ENCODE results near the gene MAVS. TPM values are rescaled to one million over a fixed set of nuclear protein-coding genes. Genes with fewer than 3 reads are reported as not detected.
"Not testable (repeated sequence)": the region's sequence is repeated elsewhere in the genome, so short reads cannot be mapped to it uniquely, and the experiment has no call there.

Gene MAVS
- total RNA-seq, 1 experiment from 2014 or later: 10.0 TPM

DNA sequence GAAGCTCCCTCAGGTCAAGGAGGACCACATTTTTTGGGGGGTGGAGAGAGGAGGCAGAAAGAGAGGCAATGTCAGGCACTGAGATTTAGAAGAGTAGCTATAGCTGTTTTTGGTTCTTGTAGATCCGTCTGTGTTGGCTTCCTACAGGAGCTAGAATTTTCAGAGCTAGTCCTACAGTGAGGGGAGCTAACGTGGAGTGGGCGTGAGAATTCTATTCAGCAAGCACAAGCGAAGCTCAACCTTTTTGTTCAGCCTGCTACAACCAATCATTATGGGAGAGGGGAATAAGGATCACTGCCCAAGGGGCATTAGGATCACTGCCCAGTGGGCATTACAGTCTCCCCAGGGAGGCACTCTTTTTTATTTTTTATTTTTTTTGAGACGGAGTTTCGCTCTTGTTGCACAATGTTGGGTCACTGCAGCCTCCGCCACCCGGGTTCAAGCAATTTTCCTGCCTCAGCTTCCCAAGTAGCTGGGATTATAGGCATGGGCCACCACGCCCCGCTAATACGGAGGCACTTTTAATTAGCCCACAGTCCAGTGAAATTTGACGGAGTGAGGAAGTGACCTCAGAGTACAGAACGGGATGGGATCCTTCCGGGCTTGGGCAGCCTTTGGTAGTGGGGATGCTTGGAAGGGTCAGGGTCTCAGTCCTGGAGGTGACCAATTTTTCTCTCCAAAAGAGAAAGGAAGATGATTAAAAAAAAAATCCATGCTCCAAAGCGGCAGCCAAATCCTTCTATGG lies 41.4 kb downstream of the MAVS start:
- no peak for DNase-seq (ENCODE audit: low spot score)

DNA sequence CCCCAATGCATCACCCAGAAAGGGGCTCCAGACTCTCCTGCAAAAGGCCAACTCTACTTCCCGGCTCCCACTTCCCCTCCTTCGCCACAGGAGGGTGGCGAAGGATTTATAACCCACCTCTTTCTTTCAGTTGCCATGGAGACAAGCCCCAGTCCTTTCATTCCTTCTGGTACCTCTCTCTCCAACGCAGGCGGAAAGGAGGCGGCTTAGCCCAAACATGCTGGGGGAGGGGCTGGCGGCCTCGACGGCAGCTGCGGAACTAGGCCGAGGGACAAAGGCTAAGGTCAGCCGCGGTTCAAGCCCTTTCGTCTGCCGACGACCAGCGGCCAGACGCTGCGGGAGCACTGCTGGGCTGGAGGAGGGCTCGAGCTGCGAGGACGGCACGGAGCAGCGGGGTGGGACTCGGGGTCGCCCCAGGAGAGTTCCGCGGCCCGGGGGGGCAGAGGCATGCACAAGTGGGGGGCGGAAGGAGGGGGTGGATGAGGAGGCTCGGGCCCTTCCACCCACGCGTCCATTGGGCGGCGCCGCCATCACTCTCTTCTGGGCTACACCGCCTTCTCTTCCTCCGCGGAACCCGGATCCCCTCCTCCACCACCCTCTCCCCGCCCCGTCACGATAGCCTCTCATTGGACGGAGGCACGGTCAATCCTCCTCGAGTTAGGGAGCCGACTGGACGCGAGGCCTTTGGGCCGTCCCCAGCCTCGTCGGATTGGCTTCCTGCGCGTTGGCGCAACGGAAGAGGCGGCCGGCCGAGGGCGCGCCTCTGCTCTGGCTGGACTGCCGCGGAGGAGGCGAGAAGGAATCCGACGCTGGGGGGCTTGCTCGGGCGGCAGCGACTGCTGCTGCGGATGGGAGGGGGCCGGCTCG lies 42.2 kb downstream of the MAVS start, which contains the start of gene PANK2:
Gene PANK2, plus strand, starts transcription at position 766 of the 867 bp plus-strand sequence.
- DNase-seq (ENCODE audit: low spot score): peak; percentile 99

DNA sequence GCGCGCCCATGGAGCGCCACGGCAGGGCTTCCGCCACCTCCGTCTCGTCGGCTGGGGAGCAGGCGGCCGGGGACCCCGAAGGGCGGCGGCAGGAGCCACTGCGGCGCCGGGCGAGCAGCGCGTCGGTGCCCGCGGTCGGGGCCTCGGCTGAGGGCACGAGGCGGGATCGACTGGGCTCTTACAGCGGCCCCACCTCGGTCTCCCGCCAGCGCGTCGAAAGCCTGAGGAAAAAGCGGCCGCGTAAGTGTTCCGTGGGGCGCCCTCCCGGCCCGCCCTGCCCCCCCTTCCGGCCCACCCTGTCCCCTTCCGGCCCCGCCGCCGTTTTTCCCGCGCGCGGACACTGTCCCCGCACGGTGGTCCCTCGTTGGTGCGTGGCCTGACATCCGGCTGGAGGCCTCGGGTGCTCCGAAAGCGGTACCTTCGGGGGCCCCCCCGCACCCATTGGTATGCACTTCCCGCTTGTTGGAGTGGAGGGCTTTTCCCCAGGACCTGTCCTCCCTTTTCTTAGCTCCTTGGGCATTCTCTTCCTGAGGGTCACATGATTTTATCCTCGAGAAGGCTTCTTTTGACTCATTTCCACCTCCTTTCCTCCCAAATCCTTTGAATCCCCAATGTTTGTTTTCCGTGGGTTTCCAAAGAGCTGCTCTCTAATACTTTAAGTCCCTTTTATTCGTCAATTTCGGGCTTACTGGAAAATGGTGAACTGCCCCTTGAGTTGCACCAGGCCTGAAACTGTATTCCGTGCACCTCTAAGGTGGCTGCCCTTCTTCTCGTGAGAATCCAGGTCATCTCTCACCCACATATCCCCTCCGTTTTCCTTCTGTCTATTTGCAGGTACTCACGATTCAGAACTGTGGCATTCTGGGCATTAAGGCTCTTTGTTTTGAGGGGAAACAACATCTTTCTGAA lies 43.1 kb downstream of the MAVS start:
- no peak for DNase-seq (ENCODE audit: low spot score)

DNA sequence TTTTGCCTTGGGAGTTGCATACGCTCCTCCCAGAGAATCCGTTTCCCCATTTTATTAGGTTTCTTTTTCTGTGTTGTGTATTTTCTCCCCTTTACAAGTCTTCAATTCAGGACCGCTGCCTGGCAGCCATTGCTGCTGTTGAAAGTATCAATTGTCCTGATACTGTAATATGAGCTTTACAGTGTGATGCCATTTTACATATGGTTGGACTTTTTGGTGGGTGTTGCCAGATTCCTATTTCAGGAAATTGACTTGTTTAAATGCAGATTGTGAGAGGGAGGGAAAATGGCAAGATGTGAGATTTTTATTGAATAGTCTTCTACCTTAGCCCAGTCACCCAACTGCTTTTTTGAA lies 43.7 kb downstream of the MAVS start:
- DNase-seq (ENCODE audit: low spot score): no peak

DNA sequence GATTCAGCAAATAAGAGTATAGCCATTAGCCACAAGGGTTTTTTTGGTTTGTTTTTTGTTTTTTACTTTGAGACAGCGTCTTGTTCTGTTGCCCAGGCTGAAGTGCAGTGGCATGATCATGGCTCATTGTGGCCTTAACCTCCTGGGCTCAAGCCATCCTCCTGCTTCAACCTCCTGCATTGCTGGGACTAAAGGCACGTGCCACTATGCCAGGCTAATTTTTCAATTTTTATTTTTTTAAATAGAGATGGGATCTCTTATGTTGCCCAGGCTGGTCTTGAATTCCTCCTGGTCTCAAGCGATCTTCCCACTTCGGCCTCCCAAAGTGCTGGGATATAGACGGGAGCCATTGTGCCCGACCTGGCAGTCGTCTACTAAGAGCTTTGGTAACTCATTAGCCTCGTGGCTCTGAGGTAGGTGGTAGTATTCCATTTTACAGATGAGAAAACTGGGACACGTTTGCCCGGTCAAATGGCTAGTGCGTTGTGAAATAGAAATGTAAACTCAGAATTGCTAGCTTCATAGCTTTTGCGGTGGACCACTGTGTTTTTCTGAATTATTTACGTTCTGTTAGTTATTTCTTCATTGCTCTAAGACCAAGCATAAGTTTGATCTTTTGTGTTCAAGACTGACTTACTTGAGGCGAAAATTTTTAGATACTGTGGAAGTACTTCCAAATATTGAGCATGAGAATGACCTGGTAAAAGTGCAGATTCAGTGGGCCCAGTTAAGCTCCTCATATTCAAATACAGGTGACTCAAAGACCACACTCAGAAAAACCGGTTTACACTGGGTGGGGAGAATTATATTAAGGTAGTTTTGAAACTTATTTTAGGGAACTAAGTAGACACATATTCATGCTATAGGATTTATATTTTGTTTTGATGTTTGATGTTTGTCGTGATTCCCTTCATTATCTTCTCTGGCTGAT lies 44.6 kb downstream of the MAVS start:
- no peak for DNase-seq (ENCODE audit: low spot score)

DNA sequence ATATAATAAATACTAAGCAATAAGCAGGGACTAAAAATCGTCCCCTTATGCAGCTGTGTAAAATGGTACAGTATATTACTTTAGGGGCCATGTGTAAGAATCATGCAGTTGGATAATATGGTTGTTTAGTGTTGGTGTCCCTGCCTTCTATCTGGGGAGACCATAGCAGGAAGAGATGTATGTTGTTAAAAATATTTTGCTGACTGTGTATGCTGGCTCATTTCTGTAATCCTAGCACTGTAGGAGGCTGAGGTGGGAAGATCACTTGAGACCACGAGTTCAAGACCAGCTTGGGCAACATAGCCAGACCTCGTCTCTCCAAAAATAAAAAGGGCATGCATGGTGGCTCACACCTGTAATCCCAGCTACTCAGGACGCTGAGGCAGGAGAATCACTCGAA lies 48.2 kb downstream of the MAVS start:
- DNase-seq (ENCODE audit: low spot score): no peak

DNA sequence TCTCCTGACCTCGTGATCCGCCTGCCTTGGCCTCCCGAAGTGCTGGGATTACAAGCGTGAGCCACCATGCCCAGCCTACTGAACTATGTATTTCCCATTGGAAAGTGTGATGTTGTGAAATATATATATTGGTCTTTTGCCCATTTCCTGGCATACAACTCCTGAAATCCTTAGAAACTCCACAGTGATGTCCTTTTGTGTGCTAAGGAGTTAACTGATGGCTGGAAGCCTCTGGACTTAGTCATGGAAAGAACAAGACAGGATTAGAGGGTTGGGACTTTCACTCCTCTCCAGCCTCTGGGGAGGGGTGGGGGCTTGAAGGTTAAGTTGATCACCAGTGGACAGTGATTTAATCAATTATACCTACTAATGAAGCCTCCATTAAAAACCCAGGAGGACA lies 49.7 kb downstream of the MAVS start:
- no peak for DNase-seq (ENCODE audit: low spot score)

DNA sequence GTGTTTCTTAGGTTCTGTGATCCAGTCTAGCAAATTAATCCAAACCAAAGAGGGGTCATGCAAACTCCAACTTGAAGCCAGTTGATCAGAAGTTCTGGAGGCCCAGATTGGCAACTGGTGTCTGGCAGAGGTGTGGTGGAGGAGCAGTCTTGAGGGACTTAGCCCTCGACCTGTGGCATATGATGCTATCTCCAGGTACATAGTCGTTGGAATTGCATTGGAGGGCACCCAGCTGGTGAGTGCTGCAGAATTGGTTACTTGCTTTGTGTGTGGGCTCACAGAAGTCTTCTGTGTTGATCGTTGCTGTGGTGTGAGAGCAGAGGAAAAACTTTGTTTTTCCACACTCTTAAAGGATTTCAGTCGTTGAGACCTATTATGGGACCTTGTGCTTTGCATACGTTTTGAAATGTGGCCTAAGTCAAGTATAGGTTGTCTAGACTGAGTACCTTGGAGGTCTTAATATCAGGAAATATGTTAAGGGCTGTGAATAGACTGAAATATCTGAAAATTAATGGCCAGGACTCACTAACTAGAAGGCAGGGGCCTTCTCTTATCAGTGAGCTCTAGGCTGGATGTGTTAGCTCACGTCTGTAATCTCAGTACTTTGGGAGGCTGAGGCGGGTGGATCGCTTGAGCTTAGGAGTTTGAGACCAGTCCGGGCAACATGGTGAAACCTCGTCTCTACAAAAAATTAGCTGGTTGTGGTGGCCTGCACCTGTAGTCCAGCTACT lies 50.4 kb downstream of the MAVS start:
- no peak for DNase-seq (ENCODE audit: low spot score)

DNA sequence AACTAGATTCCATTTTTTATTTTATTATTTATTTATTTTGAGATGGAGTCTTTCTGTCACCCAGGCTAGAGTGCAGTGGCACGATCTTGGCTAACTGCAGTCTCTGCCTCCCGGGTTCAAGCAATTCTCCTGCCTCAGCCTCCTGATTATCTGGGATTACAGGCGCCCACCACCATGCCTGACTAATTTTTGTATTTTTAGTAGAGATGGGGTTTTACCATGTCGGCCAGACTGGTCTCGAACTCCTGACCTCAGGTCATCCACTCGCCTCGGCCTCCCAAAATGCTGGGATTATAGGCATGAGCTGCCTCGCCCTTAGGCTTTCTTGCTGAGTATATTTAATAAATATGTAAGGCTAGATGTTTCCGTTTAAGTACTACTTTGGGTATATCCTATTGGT lies 51.5 kb downstream of the MAVS start:
- not testable (repeated sequence) for DNase-seq (ENCODE audit: low spot score)

DNA sequence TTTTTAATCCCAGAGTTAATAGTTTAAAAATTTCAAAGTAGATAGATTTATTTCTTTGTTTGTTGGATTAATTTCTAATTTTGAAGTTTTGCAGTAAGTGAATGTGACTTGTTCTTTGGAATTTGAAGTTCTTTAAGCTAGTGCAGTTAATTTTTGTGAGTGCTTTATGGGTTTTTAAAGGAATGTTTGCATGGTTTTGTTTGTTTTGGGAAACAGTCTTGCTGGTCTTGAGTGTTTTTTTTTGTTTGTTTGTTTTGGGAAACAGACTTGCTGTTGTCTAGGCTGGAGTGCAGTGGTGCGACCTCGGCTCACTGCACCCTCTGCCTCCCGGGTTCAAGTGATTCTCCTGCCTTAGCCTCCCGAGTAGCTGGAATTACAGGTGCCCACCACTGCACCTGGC lies 52.0 kb downstream of the MAVS start:
- no peak for DNase-seq (ENCODE audit: low spot score)

DNA sequence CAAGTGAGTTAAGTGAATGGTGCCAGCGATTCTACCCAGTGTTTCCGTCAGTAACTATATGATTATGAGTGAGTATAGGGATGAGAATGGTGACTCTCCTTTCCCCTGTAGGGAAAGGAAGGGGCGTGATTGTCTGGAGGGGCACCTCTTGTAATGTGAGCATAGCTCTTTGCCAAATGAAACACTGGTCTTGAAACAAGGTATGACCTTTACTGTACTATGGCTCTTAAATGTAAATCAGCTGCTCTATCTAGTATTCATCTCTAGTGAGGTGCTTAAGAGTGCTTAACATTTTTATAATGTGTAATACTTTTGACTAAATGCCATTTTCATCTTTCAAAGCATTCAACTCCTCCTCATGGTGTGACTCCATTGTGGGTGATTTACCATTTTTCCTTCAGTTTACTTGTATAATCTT lies 53.6 kb downstream of the MAVS start:
- DNase-seq (ENCODE audit: low spot score): no peak

DNA sequence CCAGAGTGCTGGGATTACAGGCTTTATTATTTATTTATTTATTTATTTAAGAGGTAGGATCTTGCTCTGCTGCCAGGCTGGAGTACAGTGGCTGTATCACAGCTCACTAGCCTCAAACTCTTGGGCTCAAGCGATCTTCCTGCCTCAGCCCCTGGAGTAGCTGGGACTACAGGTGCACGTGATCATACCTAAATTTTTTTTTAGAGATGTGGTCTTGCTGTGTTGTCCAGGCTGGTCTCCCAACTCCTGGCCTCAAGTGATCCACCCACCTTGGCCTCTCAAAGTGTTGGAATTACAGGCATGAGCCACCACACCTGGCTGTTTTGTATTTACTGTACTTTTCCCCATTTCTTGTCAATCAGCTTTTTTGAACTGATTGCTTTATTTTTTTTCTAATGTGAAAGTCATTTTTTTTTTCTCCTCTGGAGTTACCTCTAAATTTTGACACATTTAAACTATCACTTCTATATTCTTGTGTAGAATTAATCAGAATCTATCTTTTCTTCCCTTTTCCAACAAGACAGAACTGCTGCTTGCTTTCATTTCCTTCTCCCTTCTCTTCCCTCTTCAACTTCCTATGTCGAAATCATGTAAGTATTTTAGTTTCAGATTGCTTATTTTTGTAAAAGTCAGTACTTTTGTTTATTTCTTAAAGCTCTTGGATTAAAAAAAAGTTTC lies 54.5 kb downstream of the MAVS start:
- DNase-seq (ENCODE audit: low spot score): no peak

DNA sequence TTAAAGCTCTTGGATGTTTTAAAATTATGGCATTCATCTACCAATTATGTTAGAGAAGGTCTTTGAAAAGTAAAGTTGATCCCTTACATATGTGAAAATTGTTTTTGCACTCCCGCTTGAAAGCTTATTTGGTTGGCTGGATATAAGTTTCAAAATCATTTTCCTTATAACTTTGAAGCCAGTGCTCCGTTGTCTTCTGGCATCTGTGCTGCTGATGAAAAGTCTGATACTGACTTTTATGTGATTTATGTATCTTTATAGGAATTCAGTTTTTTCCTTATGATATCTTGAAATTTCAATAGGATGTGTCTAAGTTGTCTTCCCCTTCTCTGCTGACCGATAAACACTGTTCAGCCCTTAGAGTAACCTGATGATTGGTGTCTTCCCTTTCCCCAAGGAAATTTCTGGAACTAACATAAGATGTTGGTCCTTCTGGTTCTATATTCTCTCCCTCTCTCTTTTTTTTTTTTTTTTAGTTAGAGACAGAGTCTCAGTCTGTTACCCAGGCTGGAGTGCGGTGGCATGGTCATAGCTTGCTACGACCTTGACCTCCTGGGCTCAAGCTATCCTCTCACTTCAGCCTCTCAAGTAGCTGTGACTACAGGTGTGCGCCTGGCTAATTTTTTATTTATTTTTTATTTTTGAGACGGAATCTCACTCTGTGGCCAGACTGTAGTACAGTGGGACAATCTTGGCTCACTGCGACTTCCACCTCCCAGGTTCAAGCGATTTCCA lies 55.2 kb downstream of the MAVS start:
- DNase-seq (ENCODE audit: low spot score): no peak

DNA sequence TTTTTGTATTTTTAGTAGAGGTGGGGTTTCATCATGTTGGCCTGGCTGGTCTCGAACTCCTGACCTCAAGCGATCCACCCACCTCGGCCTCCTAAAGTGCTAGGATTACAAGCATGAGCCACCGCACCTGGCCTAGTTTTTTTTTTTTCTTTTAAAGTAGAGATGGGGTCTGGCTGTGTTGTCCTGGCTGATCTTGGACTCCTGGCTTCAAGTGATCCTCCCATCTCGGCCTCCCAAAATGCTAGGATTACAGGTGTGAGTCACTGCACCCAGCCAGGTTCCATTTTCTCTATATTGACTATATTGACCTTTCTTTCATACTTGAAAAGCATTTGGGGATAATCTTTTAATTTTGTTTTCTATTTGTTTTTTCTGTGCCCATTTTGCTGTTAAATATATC lies 55.8 kb downstream of the MAVS start:
- no peak for DNase-seq (ENCODE audit: low spot score)

DNA sequence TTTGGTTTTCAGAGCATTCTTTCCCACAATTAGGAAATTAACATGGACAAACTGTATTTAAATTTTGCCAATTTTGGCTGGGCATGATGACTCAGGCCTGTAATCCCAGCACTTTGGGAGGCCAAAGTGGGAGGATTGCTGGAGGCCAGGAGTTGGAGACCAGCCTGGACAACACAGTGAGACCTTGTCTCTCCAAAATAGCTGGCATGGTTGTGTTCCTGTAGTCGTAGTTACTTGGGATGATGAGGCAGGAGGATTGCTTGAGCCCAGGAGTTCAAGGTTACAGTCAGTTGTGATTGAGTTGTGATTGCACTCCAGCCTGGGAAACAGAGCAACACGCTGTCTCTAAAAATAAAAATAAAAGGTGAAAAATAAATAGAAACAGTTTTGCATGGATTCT lies 57.6 kb downstream of the MAVS start:
- no peak for DNase-seq (ENCODE audit: low spot score)

DNA sequence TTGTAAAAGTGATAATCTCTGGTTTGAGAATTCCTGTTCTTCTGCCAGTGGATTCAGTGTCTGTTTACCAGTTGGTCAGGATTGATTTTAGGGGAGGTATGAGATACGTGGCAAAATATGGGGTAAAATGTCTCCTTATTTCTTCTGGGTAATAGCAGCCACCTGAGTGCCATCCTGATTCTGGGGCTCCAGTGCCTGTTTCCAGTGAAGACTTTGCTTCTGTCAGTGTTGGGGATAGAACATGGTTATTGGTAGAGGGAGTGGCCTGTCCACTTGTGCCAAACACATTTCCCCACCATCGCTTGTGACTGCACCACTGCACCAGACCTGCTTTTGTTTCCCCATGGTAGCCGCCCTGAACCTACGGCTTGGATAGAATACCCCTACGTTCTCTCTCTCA lies 58.2 kb downstream of the MAVS start:
- DNase-seq (ENCODE audit: low spot score): no peak

DNA sequence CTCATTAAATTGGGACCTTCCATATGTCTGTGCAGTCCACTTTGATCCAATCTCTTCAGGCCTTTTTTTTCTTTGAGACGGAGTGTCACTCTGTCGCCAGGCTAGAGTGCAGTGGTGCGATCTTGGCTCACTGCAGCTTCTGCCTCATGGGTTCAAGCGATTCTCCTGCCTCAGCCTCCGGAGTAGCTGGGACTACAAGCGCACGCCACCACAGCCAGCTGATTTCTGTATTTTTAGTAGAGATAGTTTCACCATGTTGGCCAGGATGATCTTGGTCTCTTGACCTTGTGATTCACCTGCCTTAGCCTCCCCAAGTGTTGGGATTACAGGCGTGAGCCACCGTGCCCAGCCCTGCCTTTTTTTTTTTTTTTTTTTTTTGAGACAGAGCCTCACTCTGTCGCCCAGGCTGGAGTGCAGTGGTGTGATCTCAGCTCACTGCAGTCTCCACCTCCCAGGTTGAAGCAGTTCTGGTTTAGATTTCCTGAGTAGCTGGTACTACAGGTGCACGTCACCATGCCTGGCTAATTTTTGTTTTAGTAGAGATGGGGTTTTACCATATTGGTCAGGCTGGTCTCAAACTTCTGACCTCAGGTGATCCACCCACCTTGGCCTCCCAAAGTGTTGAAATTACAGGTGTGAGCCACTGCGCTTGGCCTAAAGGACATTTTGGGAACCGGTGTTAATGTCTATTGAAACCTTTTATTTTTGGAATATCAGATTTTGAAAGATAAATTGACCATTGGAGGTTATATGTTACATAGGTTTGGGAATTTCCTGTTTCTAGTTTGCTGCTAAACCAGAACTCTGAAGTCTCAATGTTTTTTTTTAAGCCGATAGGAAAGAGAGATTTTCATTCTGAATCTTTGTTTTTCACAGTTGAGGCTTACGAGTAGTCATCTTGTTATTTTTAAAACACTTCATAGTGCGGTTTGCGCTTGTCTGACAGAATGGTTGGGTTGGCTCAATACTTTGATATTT lies 60.4 kb downstream of the MAVS start:
- not testable (repeated sequence) for DNase-seq (ENCODE audit: low spot score)

DNA sequence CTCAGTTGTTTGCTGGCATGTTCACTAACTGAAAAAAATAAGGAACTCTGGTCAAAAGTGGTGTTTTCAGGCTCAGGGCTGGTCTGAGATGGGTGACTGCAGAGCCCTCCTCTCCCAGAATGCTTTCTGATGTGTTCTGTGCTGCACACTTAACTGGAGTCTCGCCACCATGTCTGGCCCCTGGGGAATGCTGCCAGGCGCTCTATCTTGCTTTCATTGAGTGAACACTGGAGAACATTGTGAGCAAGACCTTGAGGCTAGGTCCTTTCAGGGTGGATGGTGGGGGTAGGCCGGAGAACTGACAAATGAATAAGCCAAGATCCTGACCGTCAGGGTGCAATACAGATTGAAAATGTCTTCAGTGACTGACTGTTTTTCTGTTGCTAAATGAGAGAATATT lies 62.0 kb downstream of the MAVS start:
- no peak for DNase-seq (ENCODE audit: low spot score)
